Colon (tissue), 2 donors: ENCODE measurements around the gene SH3YL1.
A peak's percentile ranks its signal among the peaks of the same experiment; 100 is the strongest.

Experiments
- FAIRE-seq: peaks from 2 replicates; lab custom pipeline; 2012; peaks lifted over from hg19 to GRCh38; lab: Jason Lieb, UNC
- donor health status: control.
- donor health status: control.

The SH3YL1 gene

GRCh38 chr2:256094-256493 lies 7.7 kb downstream of the SH3YL1 start:
- FAIRE-seq = no peak

DNA sequence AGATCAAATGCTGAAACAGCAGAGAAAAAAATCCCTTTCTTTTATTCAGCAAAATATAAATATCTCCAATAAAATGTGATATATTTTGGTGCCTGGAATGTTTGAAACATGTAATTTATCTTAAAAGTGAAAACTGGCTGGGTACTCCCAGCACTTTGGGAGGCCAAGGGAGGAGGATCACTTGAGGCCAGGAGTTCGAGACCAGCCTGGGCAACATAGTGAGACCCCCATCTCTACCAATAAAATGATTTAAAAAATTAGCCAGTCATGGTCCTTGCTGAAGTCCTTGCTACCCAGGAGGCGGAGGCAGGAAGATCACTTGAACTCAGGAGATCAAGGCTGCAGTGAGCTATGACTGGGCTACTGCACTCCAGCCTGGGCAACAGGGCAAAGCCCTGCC lies 8.6 kb downstream of the SH3YL1 start:
- no peak for FAIRE-seq

- FAIRE-seq = no peak
Measured at GRCh38 chr2:254241-254640, 9.6 kb downstream of the SH3YL1 start.

- FAIRE-seq = no peak
Measured at GRCh38 chr2:253202-253638, 10.6 kb downstream of the SH3YL1 start.

- FAIRE-seq = no peak
Measured at GRCh38 chr2:252001-252602, 11.7 kb downstream of the SH3YL1 start.

DNA sequence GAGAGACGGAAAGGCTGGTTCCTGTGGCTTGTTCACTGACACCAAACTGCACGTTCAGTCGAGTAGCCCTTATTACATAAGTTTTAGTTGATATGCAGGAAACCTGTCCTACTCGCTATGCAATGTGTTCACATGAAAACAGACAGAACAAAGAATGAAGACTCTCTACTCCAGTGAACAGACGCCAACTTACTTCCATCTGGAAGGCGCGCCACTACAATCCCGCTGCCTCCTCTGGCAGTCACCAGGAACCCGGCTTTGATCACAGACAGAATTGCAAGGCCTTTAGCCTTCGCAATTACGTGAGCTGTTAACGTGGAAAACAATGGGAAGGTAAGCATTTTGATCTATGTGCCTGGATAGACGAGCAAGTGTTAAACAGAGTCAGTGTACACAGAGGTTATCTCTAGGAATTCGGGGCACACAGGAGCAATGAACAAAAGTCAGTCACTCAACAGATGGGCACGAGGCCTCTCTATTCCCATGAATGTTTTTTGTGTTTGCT lies 14.2 kb downstream of the SH3YL1 start:
- FAIRE-seq = no peak

DNA sequence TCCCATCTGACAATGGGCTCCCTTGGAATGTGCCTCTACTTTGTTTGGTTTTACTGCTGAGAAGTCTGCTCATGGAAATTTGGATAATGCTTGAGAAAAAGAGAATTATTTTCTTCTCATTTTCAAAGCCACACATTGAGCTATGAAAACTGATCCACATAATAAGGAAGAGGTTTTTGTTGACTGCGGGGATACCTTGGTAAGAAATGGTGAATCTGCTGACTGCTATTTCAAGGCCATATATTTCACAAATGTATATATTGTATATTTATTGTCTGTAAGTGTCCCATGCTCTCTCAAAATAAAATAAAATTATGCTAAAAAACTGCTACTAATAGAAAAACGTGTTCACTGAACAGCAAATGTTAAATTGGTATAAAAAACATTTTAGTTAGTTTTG lies 15.1 kb downstream of the SH3YL1 start:
- FAIRE-seq = no peak

DNA sequence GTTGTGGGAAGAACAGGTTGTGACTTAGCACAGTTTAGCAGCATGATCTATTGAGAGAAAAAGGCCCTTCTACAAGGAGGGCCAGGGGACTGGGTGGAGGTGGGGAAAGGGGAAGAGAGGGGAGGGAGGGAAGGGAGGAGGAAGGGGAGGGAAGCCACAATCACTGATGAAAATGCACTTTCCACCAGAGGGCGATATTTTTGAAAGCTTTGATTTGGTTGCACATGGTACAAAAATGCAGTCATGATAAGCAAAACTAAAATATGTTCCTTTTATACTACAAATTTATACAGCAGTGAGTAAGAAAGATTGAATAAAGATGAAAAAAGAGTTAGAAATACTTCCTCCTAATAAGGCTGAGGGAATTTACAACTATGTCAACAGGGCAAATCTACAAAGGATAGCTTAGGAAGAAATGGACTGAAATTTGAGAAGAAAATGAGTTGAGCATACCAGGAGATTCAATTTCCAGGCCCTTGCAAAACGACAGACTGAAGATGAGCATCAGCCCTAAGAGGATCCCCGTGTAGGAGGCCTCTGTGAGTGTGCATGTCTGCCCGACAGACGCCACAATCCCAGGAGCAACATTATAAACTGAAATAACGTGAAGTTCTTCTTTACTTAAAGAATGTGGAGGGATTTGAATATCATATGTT lies 17.2 kb downstream of the SH3YL1 start:
- FAIRE-seq = no peak

- FAIRE-seq = no peak
Measured at GRCh38 chr2:244547-244946, 19.3 kb downstream of the SH3YL1 start.

- FAIRE-seq = no peak
Measured at GRCh38 chr2:238869-239268, 25.0 kb downstream of the SH3YL1 start.

DNA sequence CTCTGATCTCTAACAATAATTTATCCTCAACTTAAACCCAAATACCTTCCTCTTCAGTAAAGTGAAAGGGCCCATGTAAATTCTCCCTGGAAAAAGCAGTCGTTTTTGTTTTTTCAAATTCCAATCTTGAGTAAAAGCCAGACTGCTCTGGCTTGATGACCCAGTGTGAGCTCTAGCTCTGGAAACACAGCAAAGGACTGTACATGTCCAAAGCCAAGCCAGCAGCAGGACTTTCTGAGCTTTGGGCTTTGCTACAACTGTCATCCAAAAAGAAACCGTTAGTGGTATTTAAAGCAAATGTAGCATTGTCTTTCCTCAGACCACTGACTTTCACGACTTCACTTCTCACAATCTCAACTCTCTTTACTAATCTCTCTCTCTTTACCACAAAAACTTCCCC lies 25.4 kb downstream of the SH3YL1 start:
- no peak for FAIRE-seq

GRCh38 chr2:237878-238277 lies 26.0 kb downstream of the SH3YL1 start:
- FAIRE-seq = no peak

GRCh38 chr2:236993-237539 lies 26.8 kb downstream of the SH3YL1 start:
- no peak for FAIRE-seq

DNA sequence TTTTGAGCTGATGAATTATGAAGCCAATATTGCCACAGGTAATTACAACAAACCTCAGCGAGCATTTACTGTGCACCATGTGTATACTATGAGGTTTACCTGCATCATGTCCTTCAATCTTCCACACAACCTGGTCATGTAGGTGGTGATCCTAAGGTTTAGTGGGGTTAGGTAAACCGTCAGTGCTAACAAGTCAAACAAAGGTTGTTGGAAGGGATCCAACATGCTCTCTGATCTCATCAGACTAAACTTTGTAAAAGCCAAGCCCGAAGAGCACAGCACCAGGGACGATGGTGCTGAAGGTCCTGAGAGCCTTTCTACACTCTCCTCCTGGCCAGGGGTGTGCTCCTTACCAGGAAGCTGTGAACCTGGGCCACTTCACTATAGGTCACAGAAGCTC lies 29.4 kb downstream of the SH3YL1 start:
- no peak for FAIRE-seq

DNA sequence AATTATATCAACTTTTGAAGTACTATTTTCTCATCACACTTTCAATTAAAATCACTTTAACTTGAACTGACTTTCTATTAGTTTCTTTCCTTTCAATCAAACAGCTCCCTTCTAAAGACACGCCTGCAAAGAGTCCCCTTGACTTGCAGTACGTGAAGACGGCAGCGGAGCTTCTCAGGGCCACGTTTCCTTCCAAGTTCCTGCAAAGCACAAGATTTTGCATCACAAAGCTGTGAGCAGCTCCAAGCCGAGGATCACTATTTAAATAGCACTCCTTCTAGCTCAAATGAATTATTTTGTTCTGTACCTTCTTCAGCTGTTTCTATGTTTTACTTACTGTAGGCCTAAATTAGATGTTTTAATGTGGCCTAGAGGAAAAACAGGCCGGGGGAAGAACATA lies 30.8 kb downstream of the SH3YL1 start:
- no peak for FAIRE-seq

DNA sequence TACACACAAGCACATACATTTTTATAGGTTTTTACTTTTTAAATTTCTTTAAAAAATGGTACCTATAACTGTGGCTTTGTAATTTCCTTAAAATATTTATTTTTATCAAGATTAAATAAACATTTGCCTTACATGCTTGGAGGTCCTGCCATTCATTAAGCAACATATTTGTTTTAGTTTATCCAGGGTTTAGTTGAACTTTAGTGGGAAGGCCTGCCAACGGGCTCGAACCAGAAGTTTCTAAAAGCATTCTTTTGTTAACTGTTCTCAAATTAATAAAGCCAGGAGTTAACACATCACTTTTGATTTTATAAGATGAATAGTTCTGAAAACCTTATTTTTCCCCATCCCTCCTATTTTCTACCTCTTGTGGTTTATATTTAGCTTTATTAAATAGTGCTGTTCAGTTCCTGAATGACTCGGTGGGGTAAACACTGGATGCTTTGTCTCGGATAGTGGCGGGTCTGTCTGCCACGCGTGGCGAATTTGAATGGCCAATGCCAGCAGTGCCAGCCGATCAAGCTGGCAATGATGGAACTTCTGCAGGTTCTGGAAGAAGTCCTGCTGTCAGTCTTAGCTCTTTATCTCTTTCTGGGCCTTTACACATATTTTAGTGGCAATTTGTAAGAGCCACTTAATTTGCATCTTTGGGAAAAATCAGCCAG lies 32.2 kb downstream of the SH3YL1 start:
- FAIRE-seq = peak; percentile 5

DNA sequence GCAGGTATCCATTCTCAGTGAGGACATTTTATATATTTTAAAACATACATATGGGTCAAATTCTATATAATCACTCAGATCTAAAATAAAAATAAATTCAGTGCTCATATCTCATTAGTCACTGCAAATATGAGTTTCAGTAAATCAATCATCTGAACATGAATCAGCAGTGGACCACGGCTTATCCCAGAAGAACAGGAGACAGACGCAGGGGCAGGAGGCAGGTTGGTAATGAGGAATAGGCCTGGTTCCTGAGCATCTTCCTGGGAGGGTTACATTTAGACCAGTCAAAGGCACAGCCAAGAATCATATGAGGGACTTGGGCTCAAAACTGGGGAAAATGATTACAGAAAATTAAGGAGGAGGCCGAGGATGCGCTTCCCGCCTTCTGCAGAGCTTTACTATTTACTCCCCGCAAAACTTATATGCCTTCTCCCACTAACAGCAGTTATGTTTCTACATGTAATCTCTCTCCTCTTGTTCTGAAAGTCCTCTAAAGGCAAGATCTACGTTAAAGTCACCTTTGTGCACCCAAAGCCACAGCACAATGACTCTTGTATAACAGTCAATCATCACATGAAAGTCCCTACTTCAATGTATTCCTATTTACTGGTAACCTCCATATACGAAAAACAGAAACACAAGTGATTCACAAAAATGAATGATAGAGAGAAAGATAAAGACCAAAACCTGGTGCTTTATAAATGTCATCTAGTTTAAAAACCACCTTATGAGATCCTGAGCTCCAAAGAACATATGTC lies 35.1 kb downstream of the SH3YL1 start:
- FAIRE-seq = no peak

GRCh38 chr2:228115-228514 lies 35.7 kb downstream of the SH3YL1 start:
- no peak for FAIRE-seq

GRCh38 chr2:223971-224760 lies 39.7 kb downstream of the SH3YL1 start:
- no peak for FAIRE-seq

- FAIRE-seq = no peak
Measured at GRCh38 chr2:223451-223850, 40.4 kb downstream of the SH3YL1 start.

DNA sequence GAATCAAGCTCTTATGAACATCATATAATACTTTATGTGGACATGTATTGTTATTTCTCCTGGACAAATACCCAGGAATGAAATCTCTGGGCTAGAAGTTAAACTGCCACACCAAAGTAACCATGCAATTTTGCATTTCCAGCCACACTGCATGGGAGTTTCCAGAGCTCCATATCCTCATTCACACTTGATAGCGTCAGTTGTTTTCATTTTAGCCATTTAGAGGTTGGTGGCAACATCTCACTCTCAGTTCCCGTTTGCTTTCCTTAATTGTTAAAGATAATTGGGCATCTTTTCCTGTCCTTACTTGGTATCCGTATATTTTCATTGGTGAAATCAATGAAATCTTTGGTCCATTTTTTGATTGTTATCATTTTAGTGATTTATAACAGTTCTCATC lies 47.8 kb downstream of the SH3YL1 start:
- no peak for FAIRE-seq
